Left lobe of liver (tissue), 2 donors: Measurements from ENCODE around the gene EFNA1. TPM values are rescaled to one million over a fixed set of nuclear protein-coding genes. Genes with fewer than 3 reads are reported as not detected.

ENCODE experiments used
- ATAC-seq: fragments of 200-7000 bp; cut with Tn5 transposase; one replicate; pipeline ENCODE4 v1.9.1; 2020; ENCODE audit warnings: mild to moderate bottlenecking, moderate library complexity
- DNase-seq: peaks from one replicate; pipeline ENCODE4 v3.0.0-alpha.2; 2020; ENCODE audit warnings: low spot score
- total RNA-seq: library from RNA; stranded (reverse); gene quantifications from one replicate; pipeline ENCODE4 v1.2.1, GENCODE V29; 2021
- donor health status: DM: no; HTN: no; CAD: no; lungs with moderate emphysema.
- donor health status: DM: no; HTN: yes; CAD: no.

The EFNA1 gene
- total RNA-seq, 1 donor from 2014 or later = 85.1 TPM

DNA sequence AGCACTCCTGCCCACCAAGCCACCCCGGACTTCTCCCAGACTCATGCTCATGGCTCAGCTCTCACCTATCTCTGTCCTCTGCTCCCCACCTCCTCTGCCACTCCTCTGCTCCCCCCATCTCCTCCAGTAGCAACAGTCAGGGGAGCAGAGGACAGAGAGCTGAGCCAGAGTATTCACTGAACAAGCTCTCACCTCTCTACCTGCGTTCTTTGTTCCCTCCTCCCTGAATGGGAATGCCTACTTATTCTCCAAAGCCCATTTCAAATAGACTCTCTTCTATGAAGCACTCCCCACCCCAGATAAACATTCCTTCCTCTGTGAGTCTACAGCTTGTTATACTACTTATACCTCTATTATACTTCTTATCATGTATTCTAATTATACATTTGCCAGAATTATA, 6.4 kb upstream of the EFNA1 start:
- no peak for ATAC-seq
- DNase-seq = no peak

DNA sequence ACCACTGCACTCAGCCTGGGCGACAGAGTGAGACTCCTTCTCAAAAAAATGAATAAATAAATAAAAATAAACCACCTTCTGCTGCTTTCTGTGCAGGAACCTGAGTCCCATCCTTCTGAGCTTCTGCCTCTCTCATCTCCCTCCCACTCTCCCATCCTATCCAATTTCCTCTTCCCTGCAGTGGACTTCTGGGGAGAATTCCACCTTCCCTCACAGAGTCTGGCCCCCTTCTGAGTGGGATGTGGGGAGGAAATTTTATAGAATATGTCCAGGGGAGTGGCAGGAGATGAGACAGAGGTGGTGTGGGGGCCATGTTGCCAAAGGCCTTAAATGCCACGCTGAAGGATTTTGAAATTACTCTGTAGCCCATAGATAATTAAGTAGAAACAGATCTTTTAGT, 5.4 kb upstream of the EFNA1 start:
- DNase-seq (no peak), ATAC-seq (no peak)

DNA sequence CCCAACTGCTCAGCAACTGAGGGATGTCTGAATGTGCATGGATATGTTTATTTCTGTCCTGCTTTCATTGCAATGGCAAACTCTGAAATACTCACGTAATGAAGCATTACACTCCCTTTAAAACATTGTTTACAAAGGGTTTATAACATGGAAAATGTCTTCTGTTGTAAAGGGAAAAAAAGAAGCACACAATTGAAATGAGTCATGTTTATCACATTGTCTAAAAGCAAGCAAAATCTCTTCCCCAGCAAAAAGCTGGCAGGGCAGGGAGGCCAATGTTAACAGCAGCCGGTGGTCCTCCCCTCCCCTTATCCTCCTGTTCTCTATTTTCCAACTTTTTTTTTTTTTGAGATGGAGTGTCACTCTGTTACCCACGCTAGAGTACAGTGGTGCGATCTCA, 3.9 kb upstream of the EFNA1 start:
- no peak for DNase-seq

DNA sequence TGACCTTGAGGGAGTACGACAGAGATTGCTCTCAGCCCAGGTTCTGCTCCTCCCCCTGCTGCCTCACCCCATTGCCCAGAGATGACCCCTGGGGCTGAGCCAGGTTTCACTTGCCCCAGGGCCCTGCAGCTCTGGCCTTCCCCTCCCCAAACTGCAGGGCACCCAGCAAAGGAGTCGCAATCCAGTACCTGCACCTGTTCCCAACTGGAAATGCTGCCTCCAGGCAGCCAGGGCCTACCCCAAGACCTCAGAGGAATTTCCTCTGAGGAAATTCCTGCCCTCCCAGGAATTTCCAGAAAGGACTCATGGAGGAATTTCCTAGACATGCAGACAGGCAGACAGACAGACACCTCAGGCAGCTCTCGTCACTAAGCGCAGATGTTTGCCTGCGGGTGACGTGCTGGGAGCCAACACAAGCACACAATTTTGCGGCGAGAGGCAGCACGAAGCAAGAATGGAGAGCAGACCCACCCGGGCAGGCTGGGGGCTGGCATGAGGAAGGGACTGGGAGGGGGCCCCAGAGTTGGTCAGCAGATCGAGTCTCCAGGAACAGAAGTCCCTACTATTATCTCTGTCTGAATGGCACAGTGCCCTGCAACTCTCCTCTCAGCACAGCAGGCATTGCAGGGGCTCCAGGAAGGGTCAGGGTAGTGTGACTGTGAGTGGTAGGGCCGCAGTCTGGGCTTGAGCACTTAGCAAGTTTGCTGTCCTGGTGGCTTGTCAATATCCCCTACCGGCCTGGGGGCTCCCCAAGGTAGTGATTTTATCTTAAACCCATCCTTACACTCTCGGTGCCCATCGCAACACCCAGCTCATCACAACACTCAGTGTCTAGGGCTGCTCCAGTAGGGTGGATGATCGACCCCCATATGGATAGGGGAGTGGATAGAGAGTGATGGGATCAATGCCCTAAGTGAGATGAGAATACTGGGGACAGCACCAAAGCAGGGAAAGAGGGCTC, 2.9 kb upstream of the EFNA1 start:
- peak; percentile 30 for ATAC-seq
- peak; percentile 92 for DNase-seq

More for the DNA sequence above, 3.9 kb upstream of the EFNA1 start:
- ATAC-seq = no peak

DNA sequence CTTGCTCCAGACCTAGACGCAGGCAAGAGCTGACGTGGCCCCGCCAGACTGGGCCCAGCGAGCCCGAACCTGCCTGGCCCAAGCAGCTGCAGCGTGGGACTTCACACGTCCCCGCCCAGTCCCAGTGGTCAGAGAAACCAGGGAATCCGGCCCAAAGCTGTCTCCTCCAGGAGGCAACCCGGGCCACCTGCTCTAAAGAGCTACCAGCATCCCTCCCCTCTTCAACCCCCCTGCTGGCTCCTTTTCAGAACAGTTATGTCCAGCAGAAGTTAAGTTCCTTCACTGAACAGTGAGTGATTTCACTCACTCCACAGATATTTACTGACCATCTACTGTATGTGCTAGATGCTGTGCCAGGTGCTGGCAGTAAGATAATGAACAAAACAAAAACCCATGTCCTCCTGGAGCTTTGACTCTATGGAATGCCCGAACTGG, 2.1 kb upstream of the EFNA1 start:
- peak; percentile 66 for DNase-seq
- peak; percentile 0 for ATAC-seq

DNA sequence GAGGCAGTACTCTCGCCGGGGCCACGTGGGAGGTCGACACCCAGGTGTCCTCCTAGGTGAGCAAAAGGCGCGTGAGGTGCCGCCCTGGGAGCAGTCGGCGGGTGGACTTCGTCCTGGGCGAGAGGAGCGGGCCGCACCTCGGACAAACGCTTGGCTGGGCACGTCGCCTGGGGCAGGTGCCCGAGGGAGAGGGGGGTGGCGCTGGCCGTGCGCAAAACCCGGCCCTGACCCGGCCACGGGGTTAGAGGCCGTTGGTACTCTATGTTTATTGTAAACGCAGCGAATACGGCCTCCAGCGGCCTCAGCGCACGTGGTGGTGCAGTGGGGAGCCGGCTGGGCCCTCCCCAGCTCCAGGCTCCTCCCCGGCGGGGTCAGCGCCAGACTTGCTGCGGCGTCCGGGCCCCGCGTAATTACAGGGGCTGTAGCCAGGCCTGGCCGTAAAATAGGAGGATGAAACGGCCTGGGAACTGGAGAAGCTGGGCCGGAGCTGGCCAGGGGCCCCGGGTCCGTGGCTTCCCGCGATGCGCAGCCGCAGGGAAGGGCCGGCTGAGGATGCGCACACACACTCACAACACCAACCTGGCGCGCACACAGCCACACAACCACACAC, 1.6 kb upstream of the EFNA1 start:
- ATAC-seq = peak; percentile 58

DNA sequence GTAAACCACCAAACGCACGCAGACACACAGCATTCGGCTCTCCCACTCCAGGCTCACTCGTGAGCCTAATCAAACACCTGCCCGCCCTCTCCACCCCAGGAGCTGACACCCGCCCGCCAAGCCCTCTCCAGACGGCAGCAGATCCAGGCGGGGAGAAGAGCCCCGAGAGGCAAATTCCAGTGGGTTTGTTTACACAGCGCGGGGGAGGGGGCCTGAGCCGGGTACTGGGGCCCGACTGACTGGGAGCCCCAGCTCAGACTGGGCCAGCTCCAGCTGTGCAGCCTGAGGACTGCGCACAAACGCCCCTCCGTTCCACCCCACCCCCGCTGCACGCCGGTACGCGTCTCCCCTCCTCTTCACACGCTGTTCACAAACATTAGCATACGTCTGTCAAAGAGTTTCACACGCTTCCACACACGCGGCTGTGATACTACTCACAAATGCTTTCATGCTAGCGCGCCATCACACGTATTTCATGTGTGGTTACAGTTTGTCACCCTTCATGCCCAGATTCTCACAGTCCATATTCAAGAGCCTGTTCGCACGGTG, 1.0 kb upstream of the EFNA1 start:
- ATAC-seq (peak; percentile 16), DNase-seq (peak; percentile 79)

More for the DNA sequence above, 1.6 kb upstream of the EFNA1 start:
- peak; percentile 99 for DNase-seq

DNA sequence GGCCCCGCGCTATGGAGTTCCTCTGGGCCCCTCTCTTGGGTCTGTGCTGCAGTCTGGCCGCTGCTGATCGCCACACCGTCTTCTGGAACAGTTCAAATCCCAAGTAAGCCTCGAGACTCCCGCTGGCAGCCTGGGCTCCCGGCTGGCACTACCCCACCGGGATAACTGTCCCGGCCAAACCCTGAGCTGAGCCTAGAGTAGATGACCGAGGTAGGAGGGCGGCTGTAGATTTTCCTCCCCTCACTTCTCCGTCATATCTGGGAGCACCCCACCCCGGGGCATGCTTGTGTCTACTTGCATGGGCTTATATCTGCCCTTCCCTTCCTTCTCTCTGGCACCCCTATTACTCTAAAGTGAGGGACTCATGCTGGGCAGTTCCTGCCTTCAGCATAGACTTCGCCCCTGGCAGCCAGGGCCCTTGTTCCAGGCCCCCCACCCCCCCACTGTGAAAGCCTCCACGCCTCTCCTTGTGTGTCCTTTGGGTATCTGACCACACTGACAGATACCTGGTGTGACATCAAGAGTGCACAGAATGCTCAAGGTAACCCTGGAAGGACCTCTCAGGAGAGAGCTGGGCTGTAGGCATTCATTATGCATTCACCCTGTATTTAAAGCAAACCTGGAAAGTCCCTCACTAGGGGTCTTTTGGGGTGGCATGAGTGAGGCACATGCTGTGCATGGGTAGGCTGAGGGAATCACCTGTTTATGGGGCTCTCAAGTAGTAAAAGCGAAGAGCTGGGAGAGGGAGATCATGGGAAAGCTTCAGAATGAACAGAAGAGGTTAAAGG, 485 bp downstream of the EFNA1 start:
- ATAC-seq (no peak), DNase-seq (no peak)

DNA sequence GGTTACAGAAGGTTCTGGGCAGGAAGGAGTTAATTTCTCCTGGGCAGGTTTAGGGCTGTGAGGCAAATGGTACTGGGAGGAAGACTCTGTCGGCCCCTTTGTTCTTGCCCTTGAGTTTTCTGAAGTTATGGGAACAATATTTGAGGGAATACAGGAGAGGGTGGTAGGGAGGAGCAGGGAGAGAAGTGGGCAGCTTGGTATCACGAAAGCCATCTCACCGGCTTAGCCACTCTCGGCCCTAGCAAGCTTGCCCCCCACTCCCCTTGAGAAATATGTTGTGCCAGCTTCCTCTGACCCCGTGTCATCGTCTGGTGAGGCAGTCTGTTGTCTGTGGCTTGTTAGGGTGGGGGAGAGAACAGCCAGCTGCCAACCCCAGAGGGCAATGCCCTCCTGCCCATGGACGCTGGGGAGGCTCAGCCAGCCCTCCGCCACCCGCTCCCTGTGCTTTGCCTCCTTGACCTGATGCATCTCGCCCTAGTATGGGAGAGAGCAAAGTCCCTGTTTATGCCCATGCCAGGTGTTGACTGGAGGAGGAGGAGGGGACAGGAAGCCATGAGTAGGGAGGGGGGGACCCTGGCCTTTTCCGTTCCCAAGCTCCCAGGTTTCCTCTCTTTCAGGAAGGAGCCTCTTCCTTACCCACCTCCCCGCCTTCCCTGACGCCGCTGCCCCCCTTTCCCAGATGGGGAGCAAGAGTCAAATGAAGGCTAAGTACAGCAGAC, 1.2 kb downstream of the EFNA1 start:
- ATAC-seq (peak; percentile 29), DNase-seq (peak; percentile 91)

DNA sequence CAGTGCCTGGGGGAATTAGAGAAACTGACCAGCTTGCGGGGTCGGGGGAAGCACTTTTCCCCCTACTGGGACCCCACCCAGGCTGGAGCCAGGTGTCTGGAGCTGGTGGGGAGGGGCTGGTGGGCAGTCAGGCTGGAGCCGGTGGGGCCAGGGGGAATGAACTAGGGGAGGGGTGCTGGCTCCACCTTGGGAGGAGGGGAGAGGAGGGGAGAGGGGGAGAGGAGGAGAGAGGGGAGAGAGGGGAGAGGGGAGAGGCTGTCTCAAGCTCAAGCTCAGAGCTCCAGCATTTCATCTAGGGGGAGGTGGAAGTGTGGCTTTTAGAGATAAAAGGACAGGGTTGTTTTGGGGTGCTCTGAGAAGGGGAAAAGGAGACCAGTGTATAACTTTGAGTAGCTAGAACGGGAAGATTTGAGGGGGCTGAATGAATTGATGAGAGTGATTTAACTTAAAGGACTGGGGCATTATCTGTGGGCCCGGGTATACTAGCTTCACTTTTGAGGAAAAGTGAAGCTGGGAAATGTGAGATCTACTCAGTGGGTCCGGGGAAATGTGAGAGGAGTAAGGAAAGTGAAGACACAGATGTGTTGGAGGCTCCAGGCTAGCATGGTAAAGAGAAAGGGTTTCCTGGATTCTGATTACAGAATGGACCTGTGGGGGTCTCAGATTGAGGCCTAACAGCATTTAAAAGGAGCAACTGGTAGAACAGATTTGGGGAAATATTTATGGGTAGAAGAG, 2.8 kb downstream of the EFNA1 start:
- ATAC-seq (no peak), DNase-seq (no peak)

DNA sequence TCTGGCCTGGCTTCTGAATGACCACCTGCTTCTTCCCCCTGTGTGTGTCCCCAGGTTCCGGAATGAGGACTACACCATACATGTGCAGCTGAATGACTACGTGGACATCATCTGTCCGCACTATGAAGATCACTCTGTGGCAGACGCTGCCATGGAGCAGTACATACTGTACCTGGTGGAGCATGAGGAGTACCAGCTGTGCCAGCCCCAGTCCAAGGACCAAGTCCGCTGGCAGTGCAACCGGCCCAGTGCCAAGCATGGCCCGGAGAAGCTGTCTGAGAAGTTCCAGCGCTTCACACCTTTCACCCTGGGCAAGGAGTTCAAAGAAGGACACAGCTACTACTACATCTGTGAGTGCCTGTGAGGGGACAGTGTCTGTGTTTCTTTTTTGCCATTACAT, 3.6 kb downstream of the EFNA1 start:
- DNase-seq = peak; percentile 84

DNA sequence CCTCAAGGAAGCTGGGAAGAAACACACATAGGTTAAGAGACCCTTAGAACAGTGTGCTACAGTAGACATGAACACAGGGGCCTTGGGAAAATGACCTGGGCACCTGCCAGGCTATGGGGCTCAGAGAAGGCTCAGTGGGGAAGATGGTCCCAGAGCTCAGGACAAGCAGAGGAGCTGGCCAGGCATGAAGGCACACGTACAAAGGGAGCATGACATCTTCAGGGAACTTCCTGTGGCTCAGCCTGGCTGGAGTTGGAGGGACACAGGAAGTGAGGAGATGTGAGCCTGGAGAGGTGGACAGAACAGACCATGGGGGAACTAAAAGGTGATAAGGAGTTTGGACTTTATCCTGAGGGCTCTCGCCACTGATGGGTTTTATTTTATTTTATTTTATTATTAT, 4.2 kb downstream of the EFNA1 start:
- DNase-seq = no peak
- ATAC-seq = no peak

More for the DNA sequence above, 3.6 kb downstream of the EFNA1 start:
- peak; percentile 0 for ATAC-seq

DNA sequence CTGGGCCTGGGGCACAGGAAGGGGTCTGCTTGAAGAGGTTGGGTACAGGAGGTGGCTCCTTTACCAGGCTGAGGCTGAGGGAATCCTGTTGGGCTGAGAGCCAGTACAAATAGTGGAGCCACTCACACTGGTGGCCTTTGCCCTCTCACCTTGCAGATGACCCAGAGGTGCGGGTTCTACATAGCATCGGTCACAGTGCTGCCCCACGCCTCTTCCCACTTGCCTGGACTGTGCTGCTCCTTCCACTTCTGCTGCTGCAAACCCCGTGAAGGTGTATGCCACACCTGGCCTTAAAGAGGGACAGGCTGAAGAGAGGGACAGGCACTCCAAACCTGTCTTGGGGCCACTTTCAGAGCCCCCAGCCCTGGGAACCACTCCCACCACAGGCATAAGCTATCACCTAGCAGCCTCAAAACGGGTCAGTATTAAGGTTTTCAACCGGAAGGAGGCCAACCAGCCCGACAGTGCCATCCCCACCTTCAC, 6.2 kb downstream of the EFNA1 start:
- DNase-seq (peak; percentile 84), ATAC-seq (peak; percentile 44)

DNA sequence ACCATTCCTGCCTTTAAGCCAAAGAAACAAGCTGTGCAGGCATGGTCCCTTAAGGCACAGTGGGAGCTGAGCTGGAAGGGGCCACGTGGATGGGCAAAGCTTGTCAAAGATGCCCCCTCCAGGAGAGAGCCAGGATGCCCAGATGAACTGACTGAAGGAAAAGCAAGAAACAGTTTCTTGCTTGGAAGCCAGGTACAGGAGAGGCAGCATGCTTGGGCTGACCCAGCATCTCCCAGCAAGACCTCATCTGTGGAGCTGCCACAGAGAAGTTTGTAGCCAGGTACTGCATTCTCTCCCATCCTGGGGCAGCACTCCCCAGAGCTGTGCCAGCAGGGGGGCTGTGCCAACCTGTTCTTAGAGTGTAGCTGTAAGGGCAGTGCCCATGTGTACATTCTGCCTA, 6.6 kb downstream of the EFNA1 start:
- DNase-seq (no peak), ATAC-seq (no peak)

DNA sequence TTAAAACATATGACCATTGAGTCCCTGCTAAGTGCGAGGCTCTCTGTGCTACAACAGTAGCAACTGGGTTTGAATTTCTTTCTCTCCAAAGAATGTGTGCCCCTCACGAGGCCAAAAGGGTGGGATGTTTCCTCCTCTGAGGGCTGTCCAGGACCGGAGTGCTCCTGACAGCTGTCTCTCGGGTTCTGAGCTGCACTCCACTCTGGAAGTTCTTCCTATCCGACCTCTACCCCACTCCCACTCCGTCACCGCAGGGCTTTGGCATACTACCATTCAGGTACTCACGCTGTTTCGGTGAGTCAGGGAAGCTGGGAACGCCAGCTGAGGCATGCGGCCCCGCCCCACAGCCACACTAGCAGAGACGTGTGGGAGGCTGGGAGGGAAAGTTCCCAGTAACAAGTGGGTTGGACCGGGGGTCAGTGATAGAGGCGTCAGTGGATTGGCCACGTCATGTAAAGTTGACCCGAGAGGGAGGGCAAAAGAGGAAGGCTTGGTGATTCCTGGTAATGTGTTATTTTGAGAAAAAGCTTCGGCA, 7.3 kb downstream of the EFNA1 start:
- peak; percentile 49 for ATAC-seq

DNA sequence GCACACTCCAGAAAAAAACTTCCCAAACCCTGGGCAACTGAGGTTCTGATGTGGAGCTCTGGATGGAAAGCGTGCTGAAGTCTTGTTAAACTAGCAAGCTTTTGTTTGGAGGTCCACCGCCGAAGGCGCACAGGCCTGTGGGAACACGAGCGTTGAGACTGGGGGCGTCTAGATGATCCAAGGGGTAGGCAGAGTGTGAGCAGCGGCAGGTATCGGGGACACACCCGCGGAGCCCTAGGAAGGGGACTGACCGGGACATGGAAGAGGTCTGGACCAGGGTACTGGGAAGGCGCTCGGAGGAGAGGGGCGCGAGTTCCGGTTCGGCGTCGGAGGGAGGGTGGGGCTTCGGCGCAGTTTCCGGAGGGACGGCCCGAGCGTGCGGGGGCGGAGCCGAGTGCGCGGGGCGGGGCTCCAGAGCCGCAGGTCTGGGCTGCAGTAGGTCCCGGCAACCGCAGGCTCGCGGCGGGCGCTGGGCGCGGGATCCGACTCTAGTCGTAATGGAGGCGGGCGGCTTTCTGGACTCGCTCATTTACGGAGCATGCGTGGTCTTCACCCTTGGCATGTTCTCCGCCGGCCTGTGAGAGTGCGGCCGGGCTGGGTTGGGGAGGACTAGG, 7.8 kb downstream of the EFNA1 start, which contains the start of gene SLC50A1:
TSS of gene SLC50A1 (plus strand) at position 438 of the 614 bp plus-strand sequence. CDS start at position 498, 60 bp downstream.
- ATAC-seq (peak; percentile 75), DNase-seq (peak; percentile 95)

More for the DNA sequence above, 7.3 kb downstream of the EFNA1 start:
- DNase-seq = peak; percentile 88

DNA sequence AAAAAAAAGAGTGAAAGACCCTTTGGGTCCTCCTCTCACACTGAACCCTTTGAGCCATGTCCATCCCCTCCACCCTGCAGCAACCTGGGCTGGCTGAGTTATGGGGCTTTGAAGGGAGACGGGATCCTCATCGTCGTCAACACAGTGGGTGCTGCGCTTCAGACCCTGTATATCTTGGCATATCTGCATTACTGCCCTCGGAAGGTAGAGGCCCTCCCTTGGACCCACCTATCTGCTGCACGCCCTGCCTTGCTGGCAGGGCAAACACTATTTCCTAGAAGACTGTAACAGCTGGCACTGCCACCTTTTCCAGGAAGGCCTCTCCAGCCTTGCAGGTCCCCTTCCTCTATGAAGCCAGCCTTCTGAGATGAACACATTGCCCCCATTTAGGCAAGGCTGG, 9.1 kb downstream of the EFNA1 start:
- ATAC-seq (no peak), DNase-seq (no peak)

DNA sequence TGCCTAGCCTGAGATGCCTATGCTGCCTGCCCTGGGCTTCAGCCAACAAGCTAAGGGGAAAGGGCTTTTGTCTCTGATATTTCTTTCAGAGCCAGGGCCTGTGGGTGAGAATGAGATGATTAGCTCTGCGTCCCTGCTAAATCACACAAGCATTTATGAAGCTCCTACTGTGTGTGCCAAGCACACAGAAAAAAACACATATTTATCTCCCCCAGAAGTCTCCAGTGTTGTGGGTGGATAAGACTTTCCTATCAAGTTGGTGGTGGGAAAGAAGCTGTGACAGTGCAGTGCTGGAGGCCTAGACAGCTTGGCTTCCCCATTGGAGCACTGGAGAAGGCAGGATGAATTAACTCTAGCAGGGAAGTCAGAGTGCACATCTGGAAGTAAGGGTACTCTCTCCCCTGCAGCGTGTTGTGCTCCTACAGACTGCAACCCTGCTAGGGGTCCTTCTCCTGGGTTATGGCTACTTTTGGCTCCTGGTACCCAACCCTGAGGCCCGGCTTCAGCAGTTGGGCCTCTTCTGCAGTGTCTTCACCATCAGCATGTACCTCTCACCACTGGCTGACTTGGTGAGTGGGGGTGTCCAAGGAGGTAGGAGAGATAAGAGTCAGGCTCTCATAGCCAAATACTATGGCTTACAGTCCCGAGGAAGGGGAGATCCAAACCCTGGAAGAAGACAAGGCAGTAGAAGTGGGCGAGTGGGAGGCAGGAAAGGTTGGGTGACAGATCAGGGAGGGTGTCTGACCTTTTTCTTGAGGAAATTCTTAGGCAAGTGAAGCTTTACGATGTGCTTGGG, 9.7 kb downstream of the EFNA1 start:
- DNase-seq = no peak
- ATAC-seq = no peak
